ENCODE results near the gene KIF21A.

The KIF21A gene

GRCh38 chr12:39252628-39253027 is 190.3 kb downstream of the KIF21A start:
- Histone ChIP-seq H3K27ac (no peak overlapping the region), H3K4me3 (ENCODE audit: low read depth, low read length) (no peak overlapping the region), H3K9me3 (ENCODE audit: control insufficient read depth, low read length) (peaks cover 3% of the 10 kb centered on the region), H3K4me1 (no peaks in the 10 kb centered on the region), H3K9ac (no peak overlapping the region), H3K27me3 (ENCODE audit: control insufficient read depth, insufficient read depth, low read length) (no peaks in the 10 kb centered on the region), H3K4me2 (ENCODE audit: low read length) (no peak overlapping the region), H3K79me2 (no peaks in the 10 kb centered on the region), H3K36me3 (ENCODE audit: control insufficient read depth, insufficient read depth, low read length) (no peaks in the 10 kb centered on the region), H2AFZ (no peak overlapping the region)
- no peak for TF ChIP-seq CTCF (IDR thresholded peaks at IDR 0.05)

Measured in parathyroid adenoma (tissue), 2 donors.